HG02678 (cell line): ENCODE results near the gene IRF3.

Experiments used
- ATAC-seq: cut with Tn5 transposase; IDR thresholded peaks from one replicate; pipeline ENCODE4 v1.9.1; 2021; ENCODE audit warnings: mild to moderate bottlenecking, moderate library complexity; ENCODE audit not compliant: unreplicated experiment

Gene IRF3

GRCh38 chr19:49665351-49666119 is at the start of gene IRF3, which contains the start of gene BCL2L12:
IRF3 (minus strand) TSS chr19:49665857; CDS start chr19:49664838, 1,019 bp downstream.
BCL2L12 (plus strand) TSS chr19:49665933; CDS start chr19:49666693, 760 bp downstream.
- peak; percentile 85 for ATAC-seq

GRCh38 chr19:49713236-49713845 is 47.7 kb upstream of the IRF3 start:
- ATAC-seq, result no peak

GRCh38 chr19:49712397-49712859 is 46.8 kb upstream of the IRF3 start:
- no peak for ATAC-seq

GRCh38 chr19:49710372-49710951 is 44.8 kb upstream of the IRF3 start:
- no peak for ATAC-seq

- ATAC-seq, result no peak
Measured at GRCh38 chr19:49705919-49706318, 40.3 kb upstream of the IRF3 start.

GRCh38 chr19:49704888-49705642 is 39.4 kb upstream of the IRF3 start:
- no peak for ATAC-seq

GRCh38 chr19:49701271-49701786 is 35.7 kb upstream of the IRF3 start:
- ATAC-seq, result no peak

GRCh38 chr19:49700563-49700962 is 34.9 kb upstream of the IRF3 start:
- ATAC-seq, result no peak

- no peak for ATAC-seq
Measured at GRCh38 chr19:49699364-49699763, 33.7 kb upstream of the IRF3 start.

- no peak for ATAC-seq
Measured at GRCh38 chr19:49696865-49697264, 31.2 kb upstream of the IRF3 start.

- no peak for ATAC-seq
Measured at GRCh38 chr19:49696115-49696514, 30.5 kb upstream of the IRF3 start.

- no peak for ATAC-seq
Measured at GRCh38 chr19:49692147-49692506, 26.5 kb upstream of the IRF3 start.

GRCh38 chr19:49691243-49692146 is 25.8 kb upstream of the IRF3 start:
- ATAC-seq, result no peak

- no peak for ATAC-seq
Measured at GRCh38 chr19:49690656-49691242, 25.1 kb upstream of the IRF3 start, which contains the start of gene CPT1C. CPT1C (plus strand) TSS chr19:49691116; CDS start chr19:49692253, 1,137 bp downstream.

GRCh38 chr19:49690079-49690655 is 24.5 kb upstream of the IRF3 start:
- no peak for ATAC-seq

GRCh38 chr19:49689133-49690078 is 23.7 kb upstream of the IRF3 start, which contains the start of gene ADM5:
ADM5 (plus strand) TSS chr19:49689594; CDS start chr19:49689838, 244 bp downstream.
- no peak for ATAC-seq

- ATAC-seq, result no peak
Measured at GRCh38 chr19:49688531-49689132, 23.0 kb upstream of the IRF3 start.
